ENCODE measurements around the gene ZNF232.

- TF ChIP-seq CTCF (IDR thresholded peaks at IDR 0.05; ENCODE audit: low read length) (no peak), EZH2 (optimal IDR thresholded peaks at IDR 0.05; ENCODE audit: low read depth, low read length) (no peak), EZH2phosphoT487 (IDR thresholded peaks at IDR 0.05; ENCODE audit: low read length) (no peak)
These were observed 10.8 kb downstream of the ZNF232 start for GRCh38 chr17:5100832-5101231.
